ENCODE data around the gene U2SURP. TPM values are rescaled to one million over a fixed set of nuclear protein-coding genes. Genes with fewer than 3 reads are reported as not detected.

The U2SURP gene
- total RNA-seq, 1 experiment from 2014 or later = 168 TPM

GRCh38 chr3:143100451-143100850 is 99.1 kb downstream of the U2SURP start:
- WGBS (ENCODE audit: extremely low coverage, insufficient read length, low lambda C conversion rate) = no CpG with 5 or more reads among the region's 6 CpGs

More at GRCh38 chr3:143100451-143100850, 99.1 kb downstream of the U2SURP start:
- H3K36me3 Mint-ChIP-seq (ENCODE audit: insufficient read depth in 1 of 3, low read depth in 3 of 3) = peaks cover 11 to 26% (median 15%) of the 10 kb centered on the region in 3 experiments
- no peak overlapping the region for H3K27ac Mint-ChIP-seq
- H2BK120ac ChIP-seq (ENCODE audit: low read depth, low read length, poor library complexity, severe bottlenecking) = no peak overlapping the region
- H4K20me1 ChIP-seq (ENCODE audit: control insufficient read depth, insufficient read depth, insufficient read length) = no peaks in the 10 kb centered on the region
- H3K27ac ChIP-seq (ENCODE audit: insufficient read length, low read depth, low read length) = no peak overlapping the region
- H3K9me3 ChIP-seq (ENCODE audit: control insufficient read depth, low read depth, low read length) = peaks cover 8% of the 10 kb centered on the region
- peaks cover 20 to 31% of the 10 kb centered on the region in 2 experiments for H3K9me3 Mint-ChIP-seq
- no peak overlapping the region for H2BK15ac ChIP-seq (ENCODE audit: low read depth, low read length)
- H3K9ac ChIP-seq (ENCODE audit: extremely low read depth, insufficient read length, low read length) = no peak overlapping the region
- no peak overlapping the region for H3K18ac ChIP-seq (ENCODE audit: insufficient read length, low read depth, low read length)
- no peak overlapping the region for H3K4ac ChIP-seq (ENCODE audit: low read depth, low read length)
- no peak overlapping the region for H4K8ac ChIP-seq (replicated peaks; ENCODE audit: insufficient read length, low read depth, low read length)
- no peak overlapping the region for H2AFZ ChIP-seq (ENCODE audit: low read length)
- no peaks in the 10 kb centered on the region for H3K23me2 ChIP-seq (ENCODE audit: insufficient read length, low read depth, low read length, poor library complexity, severe bottlenecking)
- no peak for DNase-seq
- no peak for TF ChIP-seq CTCF (conservative IDR thresholded peaks at IDR 0.05)
- no peak overlapping the region for H2BK5ac ChIP-seq (ENCODE audit: insufficient read length, low read length)
- H4K91ac ChIP-seq (ENCODE audit: insufficient read length, low read depth, low read length) = no peak overlapping the region
- H3T11ph ChIP-seq (ENCODE audit: low read length) = no peak overlapping the region
- H2AK5ac ChIP-seq (ENCODE audit: insufficient read length, low read length) = no peak overlapping the region
- H3K79me1 ChIP-seq (ENCODE audit: insufficient read depth, low read depth, low read length, poor library complexity, severe bottlenecking) = no peaks in the 10 kb centered on the region
- no peaks in the 10 kb centered on the region for H3K4me1 ChIP-seq (ENCODE audit: insufficient read depth, low read length)
- H2BK20ac ChIP-seq (ENCODE audit: low read depth, low read length, poor library complexity, severe bottlenecking) = no peak overlapping the region
- H3K79me2 ChIP-seq (ENCODE audit: insufficient read depth, low read length) = no peaks in the 10 kb centered on the region
- no peak overlapping the region for H2BK12ac ChIP-seq (ENCODE audit: insufficient read length, low read depth, low read length)
- H3K56ac ChIP-seq (ENCODE audit: insufficient read length, low read depth, low read length) = no peak overlapping the region
- H3K4me2 ChIP-seq (ENCODE audit: insufficient read depth, insufficient read length, low read length) = no peak overlapping the region
- no peaks in the 10 kb centered on the region for H3K27me3 Mint-ChIP-seq (ENCODE audit: low read depth)
- peaks cover 0 to 7% of the 10 kb centered on the region in 2 experiments; a peak in 2 of 4 replicates for H3K4me1 Mint-ChIP-seq
- no peak overlapping the region for H3K14ac ChIP-seq (ENCODE audit: insufficient read depth, low read length)
- H3K23ac ChIP-seq (ENCODE audit: insufficient read length, low read depth, low read length) = no peak overlapping the region
- H4K5ac ChIP-seq (ENCODE audit: insufficient read length, low read depth, low read length) = no peak overlapping the region
- H3K27me3 ChIP-seq (ENCODE audit: insufficient read depth, low read length) = no peaks in the 10 kb centered on the region
- H3K4me3 Mint-ChIP-seq = no peak overlapping the region

Data from H9 (cell line).